H1 (cell line): ENCODE results near the gene MAPK8IP3. TPM values are rescaled to one million over a fixed set of nuclear protein-coding genes. Genes with fewer than 3 reads are reported as not detected.

ENCODE experiments used
- ATF2 ChIP-seq: IDR thresholded peaks from 2 replicates; pipeline ENCODE4 v1.6.1; 2012; ENCODE audit warnings: low read length, inconsistent platforms
- BCL11A ChIP-seq, 2 experiments: IDR thresholded peaks; one replicate each; pipeline ENCODE4 v1.6.1; 2011; ENCODE audit warnings: low read depth in 2 of 2, low read length in 2 of 2, mild to moderate bottlenecking in 2 of 2
- CBX5 ChIP-seq: fragments of 300-800, 300-1000 bp; sonication (generic); IDR thresholded peaks from 2 replicates; pipeline ENCODE4 v1.7.1; 2016; ENCODE audit warnings: antibody characterized with exemption, low read length, low read depth
- CREB1 ChIP-seq: IDR thresholded peaks from 2 replicates; pipeline ENCODE4 v1.6.1; 2012; ENCODE audit warnings: inconsistent platforms
- CTCF ChIP-seq, 3 experiments: IDR thresholded peaks; 1 replicate in 2 of 3; 2 replicates in 1 of 3; pipeline versions ENCODE4 v1.5.1 to v1.6.1; 2011; ENCODE audit warnings: low read length in 3 of 3, mild to moderate bottlenecking in 3 of 3, inconsistent platforms in 2 of 3, low read depth in 1 of 3, moderate library complexity in 1 of 3; ENCODE audit not compliant: insufficient read depth in 1 of 3; ENCODE audit errors: control extremely low read depth in 1 of 3
- EP300 ChIP-seq, 2 experiments: IDR thresholded peaks; 1 replicate in 1 of 2; 2 replicates in 1 of 2; pipeline ENCODE4 v1.6.1; 2011 to 2012; ENCODE audit warnings: low read depth in 2 of 2, low read length in 2 of 2, mild to moderate bottlenecking in 2 of 2, borderline replicate concordance in 1 of 2, inconsistent platforms in 1 of 2, moderate library complexity in 1 of 2
- HDAC2 ChIP-seq, 2 experiments: fragments of 300-600 bp in 1 of 2; sonication (generic) in 1 of 2; IDR thresholded peaks; 2 replicates each; pipeline ENCODE4 v1.6.1; 2011 to 2012; ENCODE audit warnings: low read depth in 2 of 2, low read length in 2 of 2, mild to moderate bottlenecking in 2 of 2, moderate library complexity in 2 of 2, borderline replicate concordance in 1 of 2, inconsistent platforms in 1 of 2
- JUN ChIP-seq: IDR thresholded peaks from 2 replicates; pipeline ENCODE4 v1.6.1; 2011; ENCODE audit warnings: low read depth, mild to moderate bottlenecking, improper control_type of control experiment, low read length
- KDM5A ChIP-seq: fragments of 200-600 bp; IDR thresholded peaks from 2 replicates; pipeline ENCODE4 v1.7.1; 2012; ENCODE audit warnings: mild to moderate bottlenecking, low read length, inconsistent platforms, mixed read lengths
- PHF8 ChIP-seq: fragments of 200-600 bp; sonication (generic); conservative IDR thresholded peaks from 2 replicates; pipeline ENCODE4 v1.7.1; 2012; ENCODE audit warnings: low read depth, mild to moderate bottlenecking, inconsistent platforms, low read length, moderate library complexity
- POLR2A ChIP-seq, 2 experiments: IDR thresholded peaks; 1 replicate in 1 of 2; 2 replicates in 1 of 2; pipeline ENCODE4 v1.6.1; 2011; ENCODE audit warnings: low read depth in 2 of 2, low read length in 2 of 2, mild to moderate bottlenecking in 2 of 2; ENCODE audit errors: control extremely low read depth in 1 of 2
- POLR2AphosphoS5 ChIP-seq: IDR thresholded peaks from 2 replicates; pipeline ENCODE4 v1.6.1; 2011; ENCODE audit warnings: low read depth, low read length
- RAD21 ChIP-seq, 2 experiments: IDR thresholded peaks in 1 of 2; conservative IDR thresholded peaks in 1 of 2; 2 replicates each; pipeline ENCODE4 v1.6.1; 2011; ENCODE audit warnings: low read depth in 2 of 2, low read length in 2 of 2, improper control_type of control experiment in 1 of 2, inconsistent platforms in 1 of 2, mild to moderate bottlenecking in 1 of 2, moderate library complexity in 1 of 2
- SIRT6 ChIP-seq: IDR thresholded peaks from one replicate; pipeline ENCODE4 v1.7.1; 2012; ENCODE audit warnings: low read length, inconsistent platforms
- SP4 ChIP-seq: IDR thresholded peaks from 2 replicates; pipeline ENCODE4 v1.6.1; 2012; ENCODE audit warnings: low read length, inconsistent platforms
- TCF12 ChIP-seq: IDR thresholded peaks from 2 replicates; pipeline ENCODE4 v1.6.1; 2011; ENCODE audit warnings: low read depth, mild to moderate bottlenecking, low read length
- polyA plus RNA-seq, 7 experiments: library from polyadenylated mRNA; depleted of rRNA in 3 of 7; stranded (reverse) in 5 of 7; unstranded in 2 of 7; fragments of >200 nt in 5 of 7; fragments of 200-250 nt in 2 of 7; gene quantifications; 1 replicate in 5 of 7; 2 replicates in 1 of 7; 4 replicates in 1 of 7; pipeline versions ENCODE4 v1.2.1 to v1.2.3, GENCODE V29; 2011 to 2013; ENCODE audit warnings: missing spikeins in 2 of 7, mixed read lengths in 2 of 7
- total RNA-seq: library from RNA; stranded (reverse); fragmentation: NEBNext Ultra II Directional; extraction: Animal tissue kit (Norgen Biotek cat#: 25700); gene quantifications from 2 replicates; pipeline ENCODE4 v1.2.1, GENCODE V29; 2021

The MAPK8IP3 gene
- total and polyA plus RNA-seq, 2 of the 8 experiments (the other 6 are each of a cell fraction or from before 2014, with no cell fraction given) = 16.9 to 43.4 TPM

- TF ChIP-seq RAD21 (IDR thresholded peaks at IDR 0.05 in 1 of 2, conservative IDR thresholded peaks at IDR 0.05 in 1 of 2; ENCODE audit: low read depth in 2 of 2, low read length in 2 of 2) (peak; percentile 5 to 15; a peak in 1 of 4 replicates), POLR2A (IDR thresholded peaks at IDR 0.05; ENCODE audit: control extremely low read depth in 1 of 2, low read depth in 2 of 2, low read length in 2 of 2) (no peak), SP4 (no peak), HDAC2 (IDR thresholded peaks at IDR 0.05; ENCODE audit: borderline replicate concordance in 1 of 2, low read depth in 2 of 2, low read length in 2 of 2) (no peak), JUN (no peak), BCL11A (IDR thresholded peaks at IDR 0.05; ENCODE audit: low read depth in 2 of 2, low read length in 2 of 2) (no peak), EP300 (IDR thresholded peaks at IDR 0.05; ENCODE audit: borderline replicate concordance in 1 of 2, low read depth in 2 of 2, low read length in 2 of 2) (no peak), TCF12 (no peak), CTCF (IDR thresholded peaks at IDR 0.05; ENCODE audit: control extremely low read depth in 1 of 3, insufficient read depth in 1 of 3, low read depth in 1 of 3, low read length in 3 of 3) (peak in 2 of 3 experiments; percentile 12 to 23; a peak in 2 of 4 replicates), POLR2AphosphoS5 (no peak), PHF8 (no peak), ATF2 (no peak), KDM5A (no peak), SIRT6 (no peak), CREB1 (no peak), CBX5 (no peak)
- TF ChIP-seq, all 59 proteins: peak for 4
These were observed 103.3 kb downstream of the MAPK8IP3 start (continued) for GRCh38 chr16:1809281-1809801.
